HepG2 (cell line): ENCODE measurements around the gene RAPGEF5. TPM values are rescaled to one million over a fixed set of nuclear protein-coding genes. Genes with fewer than 3 reads are reported as not detected.

Experiments
- ATAC-seq: fragments of 200-7000 bp; cut with Tn5 transposase; 3 replicates; pipeline ENCODE4 v1.9.1; 2020; ENCODE audit warnings: mild to moderate bottlenecking, moderate library complexity
- BruUV-seq: library from RNA; stranded (reverse); fragments of 400-500 nt; replicated peaks from 2 replicates; lab custom pipeline; 2021; lab: Mats Ljungman, UMichigan
- CTCF ChIA-PET: fragments of 300-600 bp; formaldehyde crosslinking; extraction: SDS; loops from one replicate; lab custom pipeline; 2021; ENCODE audit warnings: low total read pairs, inconsistent platforms, low intra/inter-chr PET ratio; lab: Yijun Ruan, JAX
- POLR2A ChIA-PET: fragments of 350-600 bp; sonication (Branson Sonifier 250); formaldehyde crosslinking; loops from one replicate; lab custom pipeline; 2020; ENCODE audit warnings: antibody characterized with exemption, inconsistent platforms; lab: Yijun Ruan, JAX
- DNase-seq: peaks from one replicate; pipeline ENCODE4 v3.0.0-alpha.2; 2015; ENCODE audit warnings: low spot score
- FAIRE-seq: peaks from 3 replicates; lab custom pipeline; 2011; peaks lifted over from hg19 to GRCh38; lab: Jason Lieb, UNC
- H2AFZ ChIP-seq: one replicate; pipeline ENCODE4 v1.6.1; 2011; ENCODE audit warnings: low read length, inconsistent platforms
- H3K27ac ChIP-seq: fragments of 300-600 bp; 3 replicates; pipeline ENCODE4 v1.8.0; 2011; ENCODE audit warnings: mixed run types, mild to moderate bottlenecking, mixed read lengths, low read length, inconsistent platforms; ENCODE audit not compliant: insufficient read depth; ENCODE audit errors: extremely low read length
- H3K27me3 ChIP-seq, 2 experiments: fragments of 200-600 bp in 1 of 2; 2 replicates in 1 of 2; 3 replicates in 1 of 2; pipeline versions ENCODE4 v1.6.0 to v1.8.0; 2011; ENCODE audit warnings: low read length in 2 of 2, mild to moderate bottlenecking in 2 of 2, moderate library complexity in 2 of 2, inconsistent platforms in 1 of 2; ENCODE audit not compliant: insufficient read depth in 2 of 2, control insufficient read depth in 1 of 2
- H3K36me3 ChIP-seq, 2 experiments: fragments of 200-600 bp in 1 of 2; replicated peaks in 1 of 2; 2 replicates in 1 of 2; 3 replicates in 1 of 2; pipeline versions ENCODE4 v1.5.1 to v1.8.0; 2011; ENCODE audit warnings: low read length in 2 of 2, inconsistent platforms in 1 of 2; ENCODE audit not compliant: insufficient read depth in 2 of 2, control insufficient read depth in 1 of 2
- H3K4me1 ChIP-seq: 2 replicates; pipeline ENCODE4 v1.5.1; 2012; ENCODE audit warnings: low read length, inconsistent platforms; ENCODE audit not compliant: insufficient read depth
- H3K4me2 ChIP-seq: 2 replicates; pipeline ENCODE4 v1.6.0; 2011; ENCODE audit warnings: low read depth, low read length, inconsistent platforms
- H3K4me3 ChIP-seq, 3 experiments: fragments of 200-600 bp in 1 of 3; sonication (generic), shearing (Covaris generic) in 1 of 3; replicated peaks in 1 of 3; 2 replicates each; pipeline ENCODE4 v1.5.1; 2011 to 2016; ENCODE audit warnings: low read length in 3 of 3, inconsistent platforms in 2 of 3, low read depth in 2 of 3, mild to moderate bottlenecking in 2 of 3, control low read depth in 1 of 3, mixed read lengths in 1 of 3; ENCODE audit not compliant: insufficient read depth in 1 of 3
- H3K79me2 ChIP-seq: one replicate; pipeline ENCODE4 v1.6.1; 2011; ENCODE audit warnings: low read length, inconsistent platforms; ENCODE audit not compliant: insufficient read depth
- H3K9ac ChIP-seq: 2 replicates; pipeline ENCODE4 v1.6.0; 2011; ENCODE audit warnings: mild to moderate bottlenecking, low read depth, low read length, inconsistent platforms; ENCODE audit not compliant: insufficient read depth
- H3K9me3 ChIP-seq: 2 replicates; pipeline ENCODE4 v1.5.1; 2012; ENCODE audit warnings: mild to moderate bottlenecking, low read length
- H4K20me1 ChIP-seq: 2 replicates; pipeline ENCODE4 v1.6.0; 2011; ENCODE audit warnings: inconsistent platforms, mild to moderate bottlenecking, low read length, moderate library complexity; ENCODE audit not compliant: insufficient read depth
- HMGA1 ChIP-seq: sonication (generic); formaldehyde crosslinking; conservative IDR thresholded peaks from 2 replicates; pipeline ENCODE4 v1.4.0; 2020; ENCODE audit warnings: missing genetic modification reagents
- MBNL3 ChIP-seq: fragments of 250-450 bp; sonication (Bioruptor Pico); conservative IDR thresholded peaks from 2 replicates; pipeline ENCODE4 v1.8.0; 2022; ENCODE audit warnings: mild to moderate bottlenecking, inconsistent platforms
- NFRKB ChIP-seq: fragments of 450-650 bp; IDR thresholded peaks from 2 replicates; pipeline ENCODE4 v1.6.1; 2017
- NR2F1 ChIP-seq, 2 experiments: fragments of 450-650 bp in 1 of 2; formaldehyde crosslinking in 1 of 2; IDR thresholded peaks; 2 replicates each; pipeline versions ENCODE4 v1.5.0 to v1.6.1; 2016 to 2020; ENCODE audit warnings: mild to moderate bottlenecking in 1 of 2, missing compliant biosample characterization in 1 of 2, missing genetic modification reagents in 1 of 2, moderate library complexity in 1 of 2
- RXRB ChIP-seq: IDR thresholded peaks from 2 replicates; pipeline ENCODE4 v1.6.1; 2016; ENCODE audit warnings: borderline replicate concordance, missing genetic modification reagents, missing compliant biosample characterization
- SOX13 ChIP-seq, 3 experiments: fragments of 450-650 bp in 1 of 3; sonication (generic) in 1 of 3; formaldehyde crosslinking in 1 of 3; IDR thresholded peaks in 2 of 3; conservative IDR thresholded peaks in 1 of 3; 2 replicates each; pipeline versions ENCODE4 v1.5.0 to v1.6.1; 2016 to 2020; ENCODE audit warnings: antibody characterized with exemption in 1 of 3, mild to moderate bottlenecking in 1 of 3, missing compliant biosample characterization in 1 of 3, missing genetic modification reagents in 1 of 3, moderate library complexity in 1 of 3
- SYNCRIP ChIP-seq: fragments of 200-400 bp; formaldehyde crosslinking; IDR thresholded peaks from 2 replicates; pipeline ENCODE4 v1.6.1; 2018; ENCODE audit warnings: mild to moderate bottlenecking, low read depth, low read length; ENCODE audit not compliant: insufficient read depth
- TERF1 ChIP-seq: sonication (generic); formaldehyde crosslinking; IDR thresholded peaks from 2 replicates; pipeline ENCODE4 v1.8.0; 2022; ENCODE audit warnings: mild to moderate bottlenecking, missing genetic modification reagents, moderate library complexity
- ZNF101 ChIP-seq: sonication (generic); formaldehyde crosslinking; IDR thresholded peaks from 2 replicates; pipeline ENCODE4 v1.4.0; 2020; ENCODE audit warnings: mild to moderate bottlenecking, low read depth, missing genetic modification reagents, borderline replicate concordance
- ZNF12 ChIP-seq: sonication (generic); formaldehyde crosslinking; IDR thresholded peaks from 2 replicates; pipeline ENCODE4 v1.5.0; 2020; ENCODE audit warnings: missing genetic modification reagents
- ZNF17 ChIP-seq: sonication (generic); formaldehyde crosslinking; IDR thresholded peaks from 2 replicates; pipeline ENCODE4 v1.5.0; 2020; ENCODE audit warnings: mild to moderate bottlenecking, missing genetic modification reagents
- ZNF235 ChIP-seq: sonication (generic); formaldehyde crosslinking; IDR thresholded peaks from 2 replicates; pipeline ENCODE4 v1.8.1; 2023; ENCODE audit warnings: mild to moderate bottlenecking, missing genetic modification reagents, borderline replicate concordance
- WGBS: methylation state at CpG from one replicate; pipeline ENCODE4 v1.1.6; 2017; ENCODE audit warnings: low lambda C conversion rate; 5-methylcytosine and 5-hydroxymethylcytosine counted together
- in situ Hi-C: cut with HindIII; loops from 2 replicates; pipeline ENCODE4 v1.10.0; 2017; ENCODE audit warnings: low pct_unique_long_range_greater_than_20kb; ENCODE audit not compliant: extremely low pct_ligation_motif_present
- intact Hi-C: fragments of 100-400 bp; cut with micrococcal nuclease; formaldehyde crosslinking; loops from one replicate; pipeline ENCODE4 v1.10.0; 2022; ENCODE audit not compliant: unreplicated experiment
- polyA plus RNA-seq, 8 experiments: library from polyadenylated mRNA; depleted of rRNA in 3 of 8; stranded (reverse) in 7 of 8; unstranded in 1 of 8; fragments of >200 nt; fragmentation: Illumina TruSeq in 4 of 8; extraction: Trizol in 4 of 8; gene quantifications; 2 replicates each; pipeline versions ENCODE4 v1.2.1 to v1.2.3, GENCODE V29; 2011 to 2016; ENCODE audit warnings: low read depth in 4 of 8, missing spikeins in 1 of 8, mixed read lengths in 1 of 8; ENCODE audit not compliant: insufficient read depth in 1 of 8
- small RNA-seq, 3 experiments: library from RNA; depleted of rRNA; stranded (forward); fragments of <200 nt; gene quantifications; one replicate each; pipeline ENCODE3, GENCODE V24; 2012; ENCODE audit warnings: low read depth in 2 of 3, low replicate concordance in 1 of 3; ENCODE audit not compliant: insufficient read length in 3 of 3, insufficient read depth in 2 of 3
- total RNA-seq, 5 experiments: library from RNA; depleted of rRNA; stranded (reverse); fragments of >200 nt; fragmentation: Illumina TruSeq; extraction: Trizol; gene quantifications; 2 replicates each; pipeline ENCODE4 v1.2.3, GENCODE V29; 2016; ENCODE audit warnings: low read depth in 1 of 5
- TF ChIP-seq, protein P1 (sequence below): sonication (generic); formaldehyde crosslinking; IDR thresholded peaks from 2 replicates; pipeline ENCODE4 v1.8.1; 2023; ENCODE audit warnings: mild to moderate bottlenecking, missing genetic modification reagents, borderline replicate concordance

The RAPGEF5 gene
- total and polyA plus RNA-seq, 2 of the 13 experiments (the other 11 are each of a cell fraction or from before 2014, with no cell fraction given) = 17.1 to 23.4 TPM

DNA sequence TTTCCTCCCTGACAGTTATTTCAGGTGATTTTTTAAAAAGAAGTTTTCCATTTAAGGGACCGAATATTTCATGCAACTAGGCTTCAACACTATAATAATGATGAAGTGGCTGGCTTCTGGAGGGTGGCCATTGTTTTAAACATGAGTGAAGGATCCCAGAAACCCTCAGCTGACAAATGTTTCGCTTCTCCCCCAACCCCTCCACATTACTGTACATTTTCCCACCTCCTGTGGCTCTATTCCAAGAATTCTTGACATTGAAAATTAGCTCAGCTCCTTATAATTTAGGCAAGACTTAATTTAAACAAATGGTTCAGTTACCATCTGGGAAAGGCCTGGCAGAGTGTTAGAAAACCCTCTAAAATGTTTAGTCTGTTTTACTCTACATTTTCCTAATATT, 281.4 kb downstream of the RAPGEF5 start (continued):
- TF ChIP-seq TERF1 (CRISPR knock-in tag) = no peak

GRCh38 chr7:22074897-22075296, 282.1 kb downstream of the RAPGEF5 start:
- ATAC-seq (no peak), DNase-seq (no peak), FAIRE-seq (no peak)
- H3K9ac ChIP-seq = no peak overlapping the region
- H3K4me1 ChIP-seq = no peaks in the 10 kb centered on the region
- no peaks in the 10 kb centered on the region for H3K79me2 ChIP-seq
- 24% methylated on average over 3 of the region's 3 CpGs for whole genome bisulfite sequencing
- no peak overlapping the region for H2AFZ ChIP-seq
- TF ChIP-seq NR2F1 (CRISPR knock-in tag; IDR thresholded peaks at IDR 0.05) (no peak), RXRB (no peak), MBNL3 (CRISPR knock-in tag) (no peak), ZNF101 (CRISPR knock-in tag) (no peak), SYNCRIP (no peak), SOX13 (IDR thresholded peaks at IDR 0.05) (no peak), SOX13 (CRISPR knock-in tag; conservative IDR thresholded peaks at IDR 0.05 in 1 of 2, IDR thresholded peaks at IDR 0.05 in 1 of 2) (no peak), HMGA1 (CRISPR knock-in tag) (no peak), ZNF12 (CRISPR knock-in tag) (no peak), ZNF235 (CRISPR knock-in tag) (no peak), ZNF17 (CRISPR knock-in tag) (no peak), NFRKB (no peak)
- TF ChIP-seq, protein P1, sequence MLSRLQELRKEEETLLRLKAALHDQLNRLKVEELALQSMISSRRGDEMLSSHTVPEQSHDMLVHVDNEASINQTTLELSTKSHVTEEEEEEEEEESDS = no peak
- no peak overlapping the region for H3K4me3 ChIP-seq
- H3K9me3 ChIP-seq = no peaks in the 10 kb centered on the region
- CTCF ChIA-PET = no interaction called here
- BruUV-seq = no TSS peak
- POLR2A ChIA-PET = no interaction called here
- H3K27me3 ChIP-seq = peaks cover 0 to 3% of the 10 kb centered on the region in 2 experiments; a peak in 1 of 5 replicates
- no peaks in the 10 kb centered on the region for H4K20me1 ChIP-seq
- intact Hi-C loops = no loop called here
- H3K36me3 ChIP-seq = no peaks in the 10 kb centered on the region
- in situ Hi-C loops = no loop called here
- no peak overlapping the region for H3K27ac ChIP-seq
- H3K4me2 ChIP-seq = no peak overlapping the region

Small RNAs within 50 kb of the gene (small RNA-seq; reads per million reads assigned to genes)
- gene RNA5SP227 = 0 reads per million in 3 experiments

Other genes with a start within 250 kb of the RAPGEF5 start
- not detected in 2 replicates for gene STEAP1B, start 143.0 kb upstream of the RAPGEF5 start, total RNA-seq (2016; rRNA removed; fragmentation: Illumina TruSeq; extraction: Trizol)
- gene STEAP1B, start 143.0 kb upstream of the RAPGEF5 start, polyA plus RNA-seq (2011; rRNA removed) = not detected in 2 replicates